Loucy (cell line): ENCODE results near the gene SBK2.

Experiments
- CTCF ChIP-seq: fragments of 200-600 bp; sonication (generic); conservative IDR thresholded peaks from 2 replicates; pipeline ENCODE4 v1.5.1; 2014; ENCODE audit warnings: mild to moderate bottlenecking, antibody characterized with exemption, low read length
- EZH2phosphoT487 ChIP-seq: fragments of 200-600 bp; IDR thresholded peaks from 2 replicates; pipeline ENCODE4 v1.6.1; 2018; ENCODE audit warnings: antibody characterized with exemption, mild to moderate bottlenecking, moderate library complexity, borderline replicate concordance

DNA sequence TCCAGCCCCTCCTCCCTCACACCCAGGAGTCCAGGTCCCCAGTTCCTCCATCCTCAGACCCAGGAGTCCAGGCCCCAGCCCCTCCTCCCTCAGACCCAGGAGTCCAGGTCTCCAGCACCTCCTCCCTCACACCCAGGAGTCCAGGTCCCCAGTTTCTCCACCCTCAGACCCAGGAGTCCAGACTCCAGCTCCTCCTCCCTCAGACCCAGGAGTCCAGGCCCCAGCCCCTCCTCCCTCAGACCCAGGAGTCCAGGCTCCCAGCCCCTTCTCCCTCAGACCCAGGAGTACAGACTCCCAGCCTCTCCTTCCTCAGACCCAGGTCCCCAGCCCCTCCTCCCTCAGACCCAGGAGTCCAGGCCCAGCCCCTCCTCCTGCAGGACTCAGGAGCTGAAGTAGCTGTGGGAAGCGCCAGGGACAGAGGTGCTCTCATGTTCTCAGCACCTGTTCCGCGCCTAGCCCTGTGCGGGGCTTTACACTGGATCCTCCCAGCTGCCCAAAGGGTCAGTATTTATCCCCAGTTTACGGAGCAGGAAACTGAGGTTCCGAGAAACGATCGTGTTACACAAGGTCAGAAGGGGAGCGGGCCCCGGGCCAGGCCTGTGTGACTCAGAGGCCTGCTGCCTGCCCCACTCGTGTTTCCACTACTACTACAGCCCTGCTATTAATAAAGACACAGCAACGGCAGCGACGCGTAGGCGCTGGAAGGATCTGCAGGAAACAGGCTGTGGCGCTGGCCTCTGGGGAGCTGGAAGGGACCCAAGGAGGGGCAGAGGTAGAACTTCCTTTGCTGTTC lies 10.1 kb upstream of the SBK2 start:
- TF ChIP-seq CTCF (no peak), EZH2phosphoT487 (no peak)
